ENCODE results near the gene SLX4.

The SLX4 gene

GRCh38 chr16:3549906-3550305, 61.5 kb downstream of the SLX4 start:
- Histone ChIP-seq H3F3A (ENCODE audit: insufficient read depth, low read length) (no peaks in the 10 kb centered on the region), H3K4me1 (ENCODE audit: low read length) (no peaks in the 10 kb centered on the region), H3K9me3 (replicated peaks; ENCODE audit: insufficient read depth, low read length) (no peaks in the 10 kb centered on the region), H3K9me2 (replicated peaks; ENCODE audit: insufficient read depth, low read length) (no peaks in the 10 kb centered on the region), H3K36me3 (replicated peaks; ENCODE audit: insufficient read depth, low read length) (no peaks in the 10 kb centered on the region), H3K27ac (ENCODE audit: low read length) (no peak overlapping the region), H2AFZ (ENCODE audit: low read length) (no peak overlapping the region), H3K27me3 (replicated peaks; ENCODE audit: insufficient read depth, low read length) (no peaks in the 10 kb centered on the region), H3K4me3 (ENCODE audit: low read length) (no peak overlapping the region), H4K20me1 (ENCODE audit: insufficient read depth, low read length) (no peaks in the 10 kb centered on the region), H3K9ac (ENCODE audit: low read length) (no peak overlapping the region), H3K4me2 (ENCODE audit: low read depth, low read length) (no peak overlapping the region), H3K79me2 (ENCODE audit: low read length) (no peaks in the 10 kb centered on the region)
- no peak for TF ChIP-seq EZH2 (optimal IDR thresholded peaks at IDR 0.05; ENCODE audit: low read depth, low read length)
- DNase-seq, result no peak

GRCh38 chr16:3548859-3549258, 62.5 kb downstream of the SLX4 start:
- Histone ChIP-seq H2AFZ (ENCODE audit: low read length) (no peak overlapping the region), H3K4me3 (ENCODE audit: low read length) (no peak overlapping the region), H3K9me3 (replicated peaks; ENCODE audit: insufficient read depth, low read length) (no peaks in the 10 kb centered on the region), H3K27ac (ENCODE audit: low read length) (no peak overlapping the region), H3K4me1 (ENCODE audit: low read length) (no peaks in the 10 kb centered on the region), H3K4me2 (ENCODE audit: low read depth, low read length) (no peak overlapping the region), H3K36me3 (replicated peaks; ENCODE audit: insufficient read depth, low read length) (no peaks in the 10 kb centered on the region), H3K9me2 (replicated peaks; ENCODE audit: insufficient read depth, low read length) (no peaks in the 10 kb centered on the region), H3K9ac (ENCODE audit: low read length) (no peak overlapping the region), H3K27me3 (replicated peaks; ENCODE audit: insufficient read depth, low read length) (no peaks in the 10 kb centered on the region), H3K79me2 (ENCODE audit: low read length) (no peaks in the 10 kb centered on the region), H4K20me1 (ENCODE audit: insufficient read depth, low read length) (no peaks in the 10 kb centered on the region), H3F3A (ENCODE audit: insufficient read depth, low read length) (no peaks in the 10 kb centered on the region)
- DNase-seq, result no peak
- TF ChIP-seq EZH2 (optimal IDR thresholded peaks at IDR 0.05; ENCODE audit: low read depth, low read length) (no peak), EZH2phosphoT487 (IDR thresholded peaks at IDR 0.05; ENCODE audit: low read length) (no peak), CTCF (IDR thresholded peaks at IDR 0.05; ENCODE audit: low read length) (no peak)

- Histone ChIP-seq H3F3A (ENCODE audit: insufficient read depth, low read length) (no peaks in the 10 kb centered on the region), H3K9me3 (replicated peaks; ENCODE audit: insufficient read depth, low read length) (no peaks in the 10 kb centered on the region), H2AFZ (ENCODE audit: low read length) (no peak overlapping the region), H3K27ac (ENCODE audit: low read length) (no peak overlapping the region), H3K9ac (ENCODE audit: low read length) (no peak overlapping the region), H3K4me2 (ENCODE audit: low read depth, low read length) (no peak overlapping the region), H3K4me3 (ENCODE audit: low read length) (no peak overlapping the region), H3K27me3 (replicated peaks; ENCODE audit: insufficient read depth, low read length) (no peaks in the 10 kb centered on the region), H3K4me1 (ENCODE audit: low read length) (no peaks in the 10 kb centered on the region), H3K79me2 (ENCODE audit: low read length) (no peaks in the 10 kb centered on the region), H4K20me1 (ENCODE audit: insufficient read depth, low read length) (no peaks in the 10 kb centered on the region), H3K9me2 (replicated peaks; ENCODE audit: insufficient read depth, low read length) (no peaks in the 10 kb centered on the region), H3K36me3 (replicated peaks; ENCODE audit: insufficient read depth, low read length) (no peaks in the 10 kb centered on the region)
- TF ChIP-seq CTCF (IDR thresholded peaks at IDR 0.05; ENCODE audit: low read length), result no peak
- TF ChIP-seq EZH2 (optimal IDR thresholded peaks at IDR 0.05; ENCODE audit: low read depth, low read length), result no peak
- no peak for TF ChIP-seq EZH2phosphoT487 (IDR thresholded peaks at IDR 0.05; ENCODE audit: low read length)
- DNase-seq, result no peak
Measured at GRCh38 chr16:3548445-3548844, 63.0 kb downstream of the SLX4 start.

GRCh38 chr16:3546986-3547682, 64.3 kb downstream of the SLX4 start:
- no peak overlapping the region for H3K9ac ChIP-seq (ENCODE audit: low read length)
- DNase-seq, result no peak
- H3K9me3 ChIP-seq (replicated peaks; ENCODE audit: insufficient read depth, low read length), result no peaks in the 10 kb centered on the region
- H3K36me3 ChIP-seq (replicated peaks; ENCODE audit: insufficient read depth, low read length), result no peaks in the 10 kb centered on the region
- TF ChIP-seq EZH2 (optimal IDR thresholded peaks at IDR 0.05; ENCODE audit: low read depth, low read length), result no peak
- TF ChIP-seq CTCF (IDR thresholded peaks at IDR 0.05; ENCODE audit: low read length), result no peak
- TF ChIP-seq EZH2phosphoT487 (IDR thresholded peaks at IDR 0.05; ENCODE audit: low read length), result no peak
- no peak overlapping the region for H3K4me2 ChIP-seq (ENCODE audit: low read depth, low read length)
- H3K27me3 ChIP-seq (replicated peaks; ENCODE audit: insufficient read depth, low read length), result no peaks in the 10 kb centered on the region
- no peaks in the 10 kb centered on the region for H3K4me1 ChIP-seq (ENCODE audit: low read length)
- no peaks in the 10 kb centered on the region for H3F3A ChIP-seq (ENCODE audit: insufficient read depth, low read length)
- H3K79me2 ChIP-seq (ENCODE audit: low read length), result no peaks in the 10 kb centered on the region
- no peaks in the 10 kb centered on the region for H3K9me2 ChIP-seq (replicated peaks; ENCODE audit: insufficient read depth, low read length)
- H2AFZ ChIP-seq (ENCODE audit: low read length), result no peak overlapping the region
- H4K20me1 ChIP-seq (ENCODE audit: insufficient read depth, low read length), result no peaks in the 10 kb centered on the region
- H3K4me3 ChIP-seq (ENCODE audit: low read length), result no peak overlapping the region
- H3K27ac ChIP-seq (ENCODE audit: low read length), result no peak overlapping the region

Data from MM.1S (cell line).